CD4-positive, alpha-beta T cell treated with Interleukin-6 for 4 hours (primary cell): ENCODE data around the gene TNRC6C.
"Not testable (repeated sequence)": the region's sequence is repeated elsewhere in the genome, so short reads cannot be mapped to it uniquely, and the experiment has no call there.

Source experiments
- DNase-seq: peaks from one replicate; pipeline ENCODE4 v3.0.0-alpha.2; 2020; ENCODE audit warnings: mixed read lengths

The TNRC6C gene

DNA sequence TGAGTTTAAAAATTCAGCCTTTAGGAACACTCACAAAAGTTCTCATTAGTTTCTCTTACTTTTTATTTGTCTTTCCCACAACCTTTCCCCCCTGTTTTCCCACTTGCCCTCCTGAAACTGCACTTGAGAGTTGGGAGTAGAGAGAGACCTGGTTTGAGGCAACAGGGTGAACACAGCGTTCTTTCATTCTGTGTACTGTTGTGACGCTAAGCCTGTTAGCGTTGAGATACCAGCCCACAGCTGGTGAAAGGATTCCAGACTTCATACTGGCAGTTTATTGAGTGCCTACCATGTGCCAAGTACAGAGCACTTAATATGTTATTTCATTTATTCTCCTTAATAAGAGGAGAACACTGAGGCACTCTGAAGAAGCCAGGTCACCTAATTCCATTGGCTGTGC lies 10.3 kb downstream of the TNRC6C start:
- no peak for DNase-seq

DNA sequence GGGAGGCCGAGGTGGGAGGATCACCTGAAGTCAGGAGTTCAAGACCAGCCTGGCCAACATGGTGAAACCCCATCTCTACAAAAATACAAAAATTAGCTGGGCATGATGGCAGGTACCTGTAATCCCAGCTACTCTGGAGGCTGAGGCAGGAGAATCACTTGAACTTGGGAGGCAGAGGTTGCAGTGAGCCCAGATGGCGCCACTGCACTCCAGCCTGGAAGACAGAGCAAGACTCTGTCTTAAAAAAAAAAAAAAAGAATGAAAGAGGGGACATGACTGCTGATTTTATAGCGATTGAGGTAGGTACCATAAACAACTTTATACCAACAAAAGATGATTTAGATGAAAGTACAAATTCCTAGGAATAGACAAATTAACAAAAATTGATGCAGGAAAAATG lies 13.8 kb downstream of the TNRC6C start:
- DNase-seq: not testable (repeated sequence)

DNA sequence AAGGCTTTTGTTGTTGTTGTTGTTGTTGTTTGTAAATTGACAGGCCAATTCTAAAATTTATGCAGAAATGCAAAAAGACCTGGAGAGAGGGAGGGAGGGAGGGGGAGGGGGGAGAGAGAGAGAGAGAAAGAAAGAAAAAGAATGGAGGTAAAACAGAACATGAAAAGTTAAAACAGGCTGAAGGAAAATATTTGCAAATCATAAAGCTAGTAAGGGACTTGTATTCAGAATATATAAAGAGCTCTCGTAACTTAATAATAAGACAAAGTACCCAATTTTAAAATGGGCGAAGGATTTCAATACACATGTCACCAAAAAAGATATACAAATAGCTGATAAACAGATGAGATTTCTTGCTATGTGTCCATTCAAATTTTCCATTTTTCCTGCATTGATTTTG lies 15.4 kb downstream of the TNRC6C start:
- no peak for DNase-seq

DNA sequence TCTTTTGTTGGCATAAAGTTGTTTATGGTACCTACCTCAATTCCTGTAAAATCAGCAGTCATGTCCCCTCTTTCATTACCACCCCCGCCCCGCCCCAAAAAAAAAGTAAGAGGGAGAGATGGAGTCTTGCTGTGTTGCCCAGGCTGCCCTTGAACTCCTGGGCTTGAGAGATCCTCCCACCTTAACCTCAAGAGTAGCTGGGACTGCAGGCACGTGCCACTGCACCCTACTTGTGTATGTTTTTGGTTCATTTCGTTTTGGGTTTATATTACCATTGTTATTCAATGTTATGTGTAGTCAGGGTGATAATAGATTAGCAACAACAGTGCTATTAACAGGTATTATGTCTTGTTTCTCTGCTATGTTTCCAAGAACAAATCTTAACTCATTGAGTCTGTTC lies 15.9 kb downstream of the TNRC6C start:
- DNase-seq: no peak

DNA sequence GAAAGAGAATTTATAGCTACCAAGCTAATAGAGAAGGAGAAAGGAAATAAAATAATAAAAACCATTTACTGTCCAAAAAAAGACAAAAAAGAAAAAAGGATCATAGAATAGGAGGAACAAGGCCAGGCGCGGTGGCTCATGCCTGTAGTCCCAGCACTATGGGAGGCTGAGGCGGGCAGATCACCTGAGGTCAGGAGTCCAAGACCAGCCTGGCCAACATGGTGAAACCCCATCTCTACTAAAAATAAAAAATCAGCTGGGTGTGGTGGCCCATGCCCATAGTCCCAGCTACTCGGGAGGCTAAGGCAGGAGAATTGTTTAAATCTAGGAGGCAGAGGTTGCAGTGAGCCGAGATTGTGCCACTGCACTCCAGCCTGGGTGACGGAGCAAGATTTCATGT lies 23.9 kb downstream of the TNRC6C start:
- not testable (repeated sequence) for DNase-seq

DNA sequence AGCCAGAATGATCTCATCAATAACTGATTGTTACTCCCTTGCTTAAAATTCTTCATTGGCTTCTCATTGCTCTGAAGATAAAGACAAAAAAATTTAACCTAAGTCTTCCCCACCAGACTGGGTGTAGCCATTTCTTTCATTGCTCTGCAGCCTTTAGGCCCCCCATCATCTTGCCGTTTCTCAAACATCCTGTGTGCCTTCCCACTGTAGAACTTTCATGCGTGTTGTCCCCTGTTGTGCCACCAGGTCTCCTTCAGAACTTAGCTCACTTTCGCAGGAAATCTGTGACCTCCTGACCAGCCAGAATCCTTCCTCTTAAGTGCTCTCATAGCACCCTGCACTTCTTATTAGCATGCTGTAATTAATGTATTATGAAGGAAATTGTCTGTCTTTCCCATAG lies 31.8 kb downstream of the TNRC6C start:
- DNase-seq: no peak

DNA sequence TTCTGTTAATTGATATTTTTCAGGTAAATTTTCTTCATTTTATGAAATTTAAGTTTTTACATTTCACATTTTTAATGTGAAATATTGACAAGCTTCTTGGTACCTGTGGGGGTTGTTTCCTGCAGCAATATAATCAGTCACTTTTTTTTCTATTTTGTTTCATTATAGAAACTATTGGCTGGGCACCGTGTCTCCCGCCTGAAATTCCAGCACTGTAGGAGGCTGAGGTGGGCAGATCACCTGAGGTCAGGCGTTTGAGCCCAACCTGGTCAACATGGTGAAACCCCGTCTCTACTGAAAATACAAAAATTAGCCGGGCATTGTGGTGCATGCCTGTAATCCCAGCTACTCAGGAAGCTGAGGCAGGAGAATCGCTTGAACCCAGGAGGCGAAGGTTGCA lies 35.2 kb downstream of the TNRC6C start:
- DNase-seq: not testable (repeated sequence)

DNA sequence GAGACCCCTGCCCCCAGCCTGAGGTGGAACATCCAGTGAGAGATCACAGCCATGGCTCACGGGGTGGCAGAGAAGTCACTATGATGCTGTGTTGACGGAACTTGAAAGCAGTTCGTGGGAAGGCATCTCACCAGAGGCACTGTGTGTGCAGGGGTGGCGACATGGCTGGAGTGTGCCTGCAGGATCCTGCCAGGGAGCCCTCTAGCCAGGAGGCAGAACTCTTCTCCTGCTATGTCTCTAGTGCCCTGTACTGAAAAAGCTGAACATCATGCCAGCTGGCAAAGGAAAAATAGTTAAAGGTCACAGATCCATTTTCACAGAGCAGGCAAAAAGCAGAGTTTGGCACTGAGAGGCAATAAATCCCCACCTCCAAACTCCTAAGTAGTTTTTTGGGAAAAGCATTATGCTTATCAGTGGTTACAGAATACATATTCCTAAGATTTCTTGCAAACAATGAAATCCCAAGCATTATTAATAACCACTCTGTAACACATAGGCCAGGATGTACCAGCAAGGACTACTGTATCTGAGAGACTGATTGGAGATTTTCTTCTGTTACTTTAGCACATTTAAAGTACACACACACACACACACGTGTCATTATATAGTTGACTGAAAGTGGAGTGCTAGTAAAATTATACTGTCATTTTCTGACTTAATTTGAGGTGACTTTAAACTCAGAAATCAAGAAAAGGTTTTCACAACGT lies 36.8 kb downstream of the TNRC6C start:
- peak; percentile 40 for DNase-seq

DNA sequence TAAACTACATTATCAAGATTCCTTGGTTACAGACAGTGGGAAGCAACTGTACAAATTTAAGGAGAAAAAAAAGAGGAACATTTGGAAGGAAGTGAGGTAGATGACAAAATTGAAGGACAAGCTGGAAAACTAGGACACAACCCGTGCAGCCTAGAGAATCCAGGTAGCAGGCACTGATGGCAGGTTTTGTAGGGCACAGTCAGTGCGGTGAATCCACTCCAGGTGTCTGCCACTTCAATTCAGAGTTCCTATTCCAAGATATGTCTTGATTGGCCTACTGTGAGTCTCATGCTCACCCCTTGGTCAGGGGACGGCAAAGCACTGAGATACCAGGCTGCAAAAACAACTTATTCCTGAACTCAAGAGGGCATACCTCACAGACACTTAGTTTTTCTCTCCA lies 37.8 kb downstream of the TNRC6C start:
- no peak for DNase-seq

DNA sequence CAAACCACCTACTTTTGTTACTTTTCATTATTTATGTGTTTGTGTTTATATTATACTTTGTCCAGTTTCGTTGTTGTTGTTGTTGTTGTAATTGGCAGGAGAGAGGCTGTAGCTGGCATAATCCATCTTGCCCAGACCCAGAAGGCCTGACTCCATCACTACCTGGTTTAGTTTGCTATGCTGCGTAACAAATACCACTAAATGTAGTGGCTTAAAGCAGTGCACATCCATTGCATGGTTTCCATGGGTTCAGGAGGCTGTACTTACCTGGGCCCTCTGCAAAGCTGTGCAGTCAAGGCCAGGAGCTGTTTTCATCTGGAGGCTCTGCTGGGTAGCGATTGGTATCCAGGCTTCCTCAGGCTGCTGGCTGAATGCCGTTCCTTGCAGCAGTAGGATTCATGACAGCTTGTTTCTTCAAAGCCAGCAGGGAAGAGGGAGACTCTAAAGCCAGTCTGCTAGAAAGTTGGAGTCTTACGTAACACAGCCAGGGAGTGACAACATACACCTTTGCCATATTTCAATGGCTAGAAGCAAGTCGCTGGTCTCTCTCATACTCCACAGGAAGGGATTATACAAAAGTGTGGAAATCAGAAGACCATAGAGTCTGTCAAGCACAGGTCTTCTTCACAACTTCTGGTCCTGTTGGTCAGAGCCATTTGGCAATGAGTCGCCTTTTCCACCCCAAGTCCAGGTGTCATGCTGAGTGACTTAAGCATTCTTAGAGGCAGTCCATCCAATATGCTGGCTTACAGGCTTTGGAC lies 41.1 kb downstream of the TNRC6C start:
- DNase-seq: no peak

DNA sequence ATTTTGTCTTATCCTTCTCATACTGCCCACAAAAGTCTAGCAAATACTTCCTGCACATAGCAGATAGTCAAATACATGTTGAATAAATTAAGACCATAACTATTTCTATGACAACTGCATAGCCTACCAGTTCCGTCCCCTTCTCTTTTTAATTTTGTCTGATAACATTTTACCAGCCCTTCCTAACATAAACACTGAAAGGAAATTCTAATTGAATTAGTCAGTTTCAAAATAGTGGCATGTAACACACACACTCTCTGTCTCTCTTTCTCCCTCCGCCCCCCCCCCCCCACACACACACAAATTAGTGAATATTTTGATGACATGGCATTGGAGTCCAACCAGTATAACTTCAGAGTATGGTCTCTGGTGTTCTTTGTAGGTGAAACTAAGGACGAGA lies 41.8 kb downstream of the TNRC6C start:
- no peak for DNase-seq

DNA sequence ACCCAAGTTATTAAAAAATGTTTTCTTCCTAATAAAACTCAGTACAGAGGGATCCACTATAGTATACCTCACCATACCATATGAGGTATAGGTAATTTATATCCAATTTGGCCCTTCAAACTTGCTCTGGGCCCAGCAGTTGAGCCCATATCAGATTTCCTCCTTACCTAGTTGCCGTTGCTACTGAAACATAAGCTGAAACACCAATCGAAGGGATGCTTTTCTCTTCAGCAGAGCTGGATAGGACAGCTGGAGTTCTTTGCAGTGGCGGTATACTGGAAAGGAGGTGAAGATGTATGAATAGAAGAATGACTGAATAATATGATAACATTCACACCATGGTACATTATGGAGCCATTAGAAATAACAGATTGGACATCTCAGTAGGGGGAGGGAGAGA lies 42.7 kb downstream of the TNRC6C start:
- DNase-seq: no peak

DNA sequence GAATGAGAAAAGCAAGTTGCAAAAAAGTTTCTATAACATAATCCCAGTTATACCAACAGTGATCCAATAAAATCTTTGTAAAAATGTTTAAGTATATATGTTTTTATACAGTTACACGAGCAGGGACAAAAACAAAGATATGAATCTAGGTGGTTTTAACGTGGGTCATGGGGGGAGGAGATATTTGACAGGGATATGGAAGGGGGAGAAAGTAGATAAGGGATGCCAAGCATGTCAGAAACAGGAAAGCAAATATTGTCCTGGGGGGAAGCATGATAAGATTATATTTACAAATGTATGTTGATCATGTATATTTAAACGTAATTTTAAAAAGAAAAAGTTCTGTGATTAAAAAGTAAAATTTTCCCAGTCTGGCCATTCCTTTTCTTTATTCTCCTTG lies 43.1 kb downstream of the TNRC6C start:
- no peak for DNase-seq

DNA sequence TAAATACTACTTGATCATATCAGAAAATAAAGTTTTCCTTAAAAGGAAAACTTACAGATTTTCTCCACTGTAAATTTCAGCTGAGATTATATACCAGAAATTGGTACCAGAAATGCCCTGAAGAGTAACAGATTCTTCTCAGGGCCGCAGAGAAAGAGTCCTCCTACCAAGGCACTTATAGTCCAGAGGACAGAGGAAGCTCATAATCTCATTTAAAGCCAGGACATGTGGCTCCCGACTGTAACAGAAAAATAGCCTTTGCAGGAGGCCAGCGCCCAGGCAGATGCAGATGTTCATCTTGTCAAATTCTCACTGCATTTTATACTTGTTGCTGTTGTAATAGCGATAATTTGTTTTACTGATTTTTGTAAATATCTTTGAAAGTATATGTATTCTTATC lies 43.7 kb downstream of the TNRC6C start:
- DNase-seq: no peak

DNA sequence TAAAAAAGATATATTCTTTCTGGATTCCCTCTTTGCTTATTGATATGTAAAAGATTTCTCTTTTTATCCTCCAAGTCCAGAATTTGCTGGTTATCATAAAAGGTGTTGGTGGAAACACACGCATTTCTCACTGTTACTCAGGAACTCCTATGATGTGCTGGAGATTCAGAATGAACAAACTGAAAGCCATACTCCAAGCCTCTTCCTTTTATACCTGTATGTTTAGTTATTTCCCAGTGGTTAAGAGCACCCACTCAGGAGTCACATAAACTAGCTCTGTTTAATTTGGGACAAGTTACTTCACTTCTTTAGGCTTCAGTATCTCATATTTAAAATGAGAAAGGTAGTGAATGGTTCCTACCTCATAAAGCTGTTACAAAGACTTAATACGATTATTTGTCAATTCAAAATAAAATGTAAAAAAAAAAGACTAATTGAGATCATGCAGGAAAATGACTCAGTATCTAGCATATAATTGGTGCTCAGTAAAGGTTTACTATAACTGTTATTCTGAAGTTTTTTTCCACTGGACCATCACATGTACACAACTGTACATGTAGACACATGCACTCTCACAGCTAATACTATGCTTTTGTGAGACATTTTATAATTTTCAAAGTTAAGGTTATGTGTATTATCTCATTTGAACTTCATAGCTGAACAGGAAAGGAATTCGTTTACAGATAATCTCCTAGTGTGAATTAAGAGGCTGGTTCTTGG lies 47.1 kb downstream of the TNRC6C start:
- no peak for DNase-seq

DNA sequence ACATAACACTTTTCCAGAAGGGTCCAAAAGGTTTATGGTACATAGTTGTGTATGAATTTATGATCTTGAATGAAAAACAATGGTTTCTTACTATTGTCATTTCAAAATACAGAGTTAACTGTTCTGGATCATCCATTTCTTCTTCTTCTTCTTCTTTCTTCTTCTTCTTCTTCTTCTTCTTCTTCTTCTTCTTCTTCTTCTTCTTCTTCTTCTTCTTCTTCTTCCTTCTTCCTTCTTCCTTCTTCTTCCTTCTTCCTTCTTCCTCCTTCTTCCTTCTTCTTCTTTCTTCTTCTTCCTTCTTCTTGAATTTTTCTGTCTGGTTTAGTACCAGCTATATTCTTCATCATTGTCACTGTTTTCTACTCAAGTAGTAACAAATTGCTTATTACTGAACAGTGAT lies 47.8 kb downstream of the TNRC6C start:
- DNase-seq: no peak

DNA sequence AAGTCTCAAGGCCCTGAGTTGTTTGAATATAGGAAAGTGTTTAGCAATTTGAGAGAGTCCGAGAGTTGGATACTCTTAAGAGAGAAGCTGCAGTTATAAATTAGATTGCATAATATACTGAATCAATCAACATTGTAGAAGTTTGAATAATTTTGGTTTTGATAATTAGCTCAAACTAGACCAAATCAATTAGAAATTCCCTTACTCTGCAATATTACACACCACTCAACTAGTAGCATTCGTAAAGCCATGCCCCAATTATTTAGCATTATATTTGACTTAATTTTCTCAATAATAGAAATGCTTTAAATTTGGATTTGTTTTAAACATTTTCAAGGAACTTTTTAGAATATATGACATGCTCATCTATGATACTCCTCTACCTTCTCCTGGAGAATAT lies 49.1 kb downstream of the TNRC6C start:
- DNase-seq: no peak

DNA sequence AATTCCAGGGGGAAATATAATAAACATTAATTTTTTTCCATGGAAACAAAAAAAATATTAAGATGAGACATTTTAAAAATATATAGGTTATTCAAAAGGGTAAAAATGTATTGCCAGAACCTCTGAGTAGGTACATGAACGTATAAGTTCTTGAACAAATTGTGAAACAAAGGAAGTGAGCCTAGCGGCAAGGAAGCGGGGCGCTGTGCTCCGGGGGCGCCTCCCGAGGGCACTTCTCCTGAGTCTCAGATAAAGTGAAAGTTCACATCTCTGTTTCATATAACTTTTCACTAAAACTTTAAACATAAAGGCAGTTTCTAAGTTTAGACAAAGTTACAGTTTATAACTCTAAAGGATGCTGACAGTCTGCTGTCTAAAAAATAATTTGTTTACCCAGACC lies 52.3 kb downstream of the TNRC6C start:
- DNase-seq: peak; percentile 61

DNA sequence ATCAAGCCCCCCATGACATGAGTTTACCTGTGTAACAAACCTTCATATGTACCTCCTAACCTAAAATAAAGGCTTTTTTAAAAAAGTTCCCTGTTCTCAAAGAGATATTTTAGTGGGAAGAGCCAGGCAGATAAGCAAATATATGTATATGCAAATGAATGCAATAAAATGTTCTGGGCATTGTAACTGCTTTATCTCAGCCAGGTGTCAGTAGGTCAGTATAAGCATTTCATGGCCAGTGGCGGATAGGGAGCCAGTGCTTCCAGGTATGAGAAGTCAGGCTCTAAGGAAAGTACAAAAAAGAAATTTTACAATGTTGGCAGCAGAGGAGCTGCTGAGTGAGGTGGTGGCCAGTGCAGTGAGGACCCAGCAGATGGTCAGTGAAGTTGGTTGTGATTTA lies 53.9 kb downstream of the TNRC6C start:
- no peak for DNase-seq

DNA sequence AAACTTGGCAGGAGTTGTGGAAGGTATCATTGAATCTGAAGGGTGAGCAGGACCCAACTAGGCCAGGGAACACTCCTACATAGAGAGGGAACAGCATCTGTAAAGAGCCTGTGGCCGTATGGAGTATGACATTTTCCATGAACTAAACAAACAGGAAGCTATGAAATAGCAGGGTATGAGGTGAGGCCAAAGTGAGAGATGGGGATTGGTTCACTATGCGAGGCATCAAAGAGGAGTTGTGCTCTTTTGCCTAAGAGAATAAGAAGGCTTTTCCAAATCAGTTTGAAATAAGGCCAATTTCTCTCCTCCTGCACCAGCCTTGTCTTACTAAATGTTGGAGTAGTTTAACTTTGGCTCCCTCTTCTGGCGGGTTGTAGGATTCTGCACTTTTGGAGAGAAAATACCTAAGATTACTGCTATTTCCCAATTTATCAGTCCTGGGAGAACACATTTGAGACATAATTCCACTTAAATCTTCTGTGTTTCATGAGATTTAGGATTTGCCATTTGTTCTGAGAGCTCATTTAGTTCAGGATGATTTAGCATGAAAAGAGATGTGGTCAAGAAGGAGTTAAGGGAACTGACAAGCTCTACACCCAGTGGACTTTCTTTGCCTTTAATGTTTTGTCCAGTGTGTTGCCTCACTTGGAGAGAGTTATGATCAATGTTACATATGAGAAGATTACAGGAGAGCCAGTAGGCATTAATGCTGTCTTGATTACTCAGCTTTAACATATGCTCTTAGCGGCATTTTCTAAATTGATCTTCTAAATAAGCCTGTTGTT lies 55.4 kb downstream of the TNRC6C start:
- DNase-seq: peak; percentile 71

DNA sequence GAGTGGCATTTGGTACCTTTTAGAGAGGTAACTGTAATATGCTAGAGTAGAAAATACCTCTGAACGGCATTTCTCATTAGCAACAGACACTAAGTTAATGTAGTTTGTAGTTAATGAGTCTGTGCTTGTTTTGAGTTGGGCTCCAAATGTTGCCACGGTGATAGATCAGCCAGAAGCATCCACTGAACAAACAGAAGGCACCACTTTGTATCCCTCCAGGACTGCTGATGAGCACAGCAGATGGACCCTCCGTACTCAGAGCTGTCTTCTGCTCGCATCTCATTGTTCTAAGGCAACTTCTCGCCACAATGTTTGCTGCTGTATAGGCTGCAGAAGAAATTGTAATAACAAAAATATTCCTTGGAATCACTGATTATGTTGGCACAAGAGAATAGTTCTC lies 56.1 kb downstream of the TNRC6C start:
- DNase-seq: no peak

DNA sequence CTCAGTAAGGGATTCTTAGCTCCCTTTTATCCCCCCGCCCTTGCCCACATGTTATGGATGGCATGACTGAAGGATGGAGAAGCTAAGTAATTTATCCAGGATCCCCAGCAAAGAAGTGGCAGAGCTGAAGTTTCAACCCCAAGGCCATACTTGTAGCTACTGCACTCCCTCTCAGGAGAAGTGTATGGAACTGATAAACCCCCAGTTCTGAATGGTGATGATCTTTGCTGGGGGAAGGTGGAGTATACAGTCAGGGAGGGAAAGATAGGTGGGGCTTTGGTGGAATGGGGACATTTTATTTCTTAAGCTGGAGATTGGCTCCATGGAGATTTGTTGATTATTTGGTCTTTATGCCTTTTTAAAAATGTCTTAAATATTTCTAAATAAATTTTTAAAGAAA lies 58.3 kb downstream of the TNRC6C start:
- no peak for DNase-seq

DNA sequence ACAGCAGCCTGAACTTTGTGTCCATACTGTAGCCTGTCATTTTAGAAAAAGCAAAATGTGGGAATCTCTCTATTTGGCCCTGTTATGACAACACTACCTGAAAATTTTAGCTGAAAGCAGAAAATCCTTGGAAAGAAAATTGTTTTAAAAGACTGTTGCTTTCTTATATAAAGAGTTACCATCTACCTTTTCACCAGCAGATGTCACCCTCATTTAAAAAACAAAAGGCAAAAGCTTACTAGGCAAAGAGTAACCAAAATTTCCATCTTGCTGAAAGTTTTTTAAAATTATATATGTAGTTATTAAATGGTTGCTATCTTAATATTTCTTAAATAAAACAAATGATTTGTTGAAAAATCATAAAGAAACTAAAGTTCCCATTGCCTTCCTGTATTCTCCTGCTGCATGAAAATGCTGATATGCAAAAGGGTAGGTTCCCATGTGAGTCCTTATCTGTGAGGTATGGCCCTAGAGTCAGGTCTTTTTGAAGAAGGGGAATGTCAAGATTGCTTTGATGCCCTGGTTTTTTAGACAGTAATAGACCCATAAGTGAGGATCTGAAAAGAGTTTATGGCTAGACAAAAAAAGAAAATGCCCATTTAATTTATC lies 61.0 kb downstream of the TNRC6C start:
- no peak for DNase-seq
